GM20431 (cell line): ENCODE results near the gene CHCHD6.

Source experiments
- in situ Hi-C: fragments of 300-500 bp; cut with MseI, MboI; formaldehyde crosslinking; loops from one replicate; pipeline ENCODE4 v1.15.0; 2020; ENCODE audit warnings: low sequenced_read_pairs; ENCODE audit not compliant: unreplicated experiment

Gene CHCHD6

DNA sequence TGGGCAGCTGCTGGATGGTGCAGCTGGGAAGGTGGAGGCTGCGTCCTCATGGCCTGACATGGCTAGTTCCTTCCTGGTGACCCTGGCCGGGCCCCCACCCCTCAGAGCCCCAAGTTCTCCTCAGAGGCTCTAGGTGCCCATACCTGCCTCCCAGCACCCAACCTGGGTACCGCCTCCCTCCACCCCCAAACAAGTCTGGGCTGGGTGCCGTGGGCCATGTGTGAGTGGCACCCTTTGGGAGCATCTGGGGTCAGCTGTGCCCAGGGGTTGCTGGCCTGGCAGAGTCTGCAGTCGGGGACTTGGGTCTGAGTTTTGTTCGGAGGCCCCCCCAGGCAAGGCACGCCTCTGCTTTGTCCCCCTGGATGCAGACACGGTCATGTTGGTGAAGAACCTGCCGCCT, 289.4 kb downstream of the CHCHD6 start:
- in situ Hi-C loops: no loop called here

GRCh38 chr3:126994661-126995245, 290.7 kb downstream of the CHCHD6 start:
- in situ Hi-C loops: no loop called here

GRCh38 chr3:126995254-126995780, 291.3 kb downstream of the CHCHD6 start:
- in situ Hi-C loops: no loop called here

GRCh38 chr3:126995926-126996512, 292.0 kb downstream of the CHCHD6 start:
- in situ Hi-C loops: no loop called here

- in situ Hi-C loops: no loop called here
Measured at GRCh38 chr3:126996905-126997304, 292.9 kb downstream of the CHCHD6 start.

DNA sequence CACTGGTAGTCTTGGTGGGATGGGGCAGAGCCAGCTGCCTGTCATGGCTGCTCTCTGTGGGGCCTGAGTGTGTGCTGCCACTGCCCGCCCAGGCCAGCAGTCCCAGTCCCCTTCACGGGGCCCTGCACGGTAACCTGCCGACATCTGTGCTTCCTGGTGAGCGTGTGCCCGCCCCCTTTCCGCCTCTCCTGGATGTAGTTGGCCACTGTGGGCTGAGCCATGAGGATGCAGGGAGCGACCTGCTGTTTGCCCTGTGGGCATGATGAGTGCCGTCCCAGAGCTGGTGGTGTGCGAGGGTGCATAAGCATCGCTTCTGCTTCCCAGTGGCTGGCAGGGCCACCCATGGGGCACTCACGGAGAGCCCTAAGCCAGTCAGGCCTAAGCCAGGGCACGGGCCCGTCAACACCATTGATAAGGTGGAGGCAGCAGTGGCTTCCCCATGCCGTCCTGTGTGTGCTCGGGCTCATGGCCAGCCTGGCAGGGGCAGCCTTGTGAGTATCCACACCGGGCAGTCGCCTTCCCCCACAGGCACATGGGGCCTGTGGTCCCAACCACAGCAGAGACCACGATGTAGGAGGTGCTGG, 293.5 kb downstream of the CHCHD6 start:
- in situ Hi-C loops: no loop called here

GRCh38 chr3:126998320-126998719, 294.3 kb downstream of the CHCHD6 start:
- in situ Hi-C loops: no loop called here

- in situ Hi-C loops: no loop called here
Measured at GRCh38 chr3:126998728-126999127, 294.7 kb downstream of the CHCHD6 start.

DNA sequence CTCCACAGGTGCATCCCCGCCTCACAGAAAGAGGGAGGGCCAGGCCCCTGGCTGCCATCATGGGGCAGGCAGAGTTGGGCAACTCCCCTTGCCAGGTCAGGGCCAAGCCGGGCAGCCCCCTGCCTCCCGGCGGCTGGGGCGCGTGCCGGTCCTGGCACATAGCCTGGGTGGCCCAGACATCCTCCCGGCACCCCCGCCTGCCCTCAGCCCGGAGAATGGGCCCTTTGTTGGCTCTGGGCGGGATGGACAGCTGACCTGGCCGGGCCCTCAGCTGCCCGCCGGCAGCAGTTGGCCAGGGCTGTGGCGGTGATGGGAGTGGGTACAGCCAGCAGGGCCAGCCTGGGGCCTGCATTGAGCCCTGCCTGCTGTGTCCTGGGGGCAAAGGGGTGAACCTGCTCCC, 295.3 kb downstream of the CHCHD6 start:
- in situ Hi-C loops: no loop called here

DNA sequence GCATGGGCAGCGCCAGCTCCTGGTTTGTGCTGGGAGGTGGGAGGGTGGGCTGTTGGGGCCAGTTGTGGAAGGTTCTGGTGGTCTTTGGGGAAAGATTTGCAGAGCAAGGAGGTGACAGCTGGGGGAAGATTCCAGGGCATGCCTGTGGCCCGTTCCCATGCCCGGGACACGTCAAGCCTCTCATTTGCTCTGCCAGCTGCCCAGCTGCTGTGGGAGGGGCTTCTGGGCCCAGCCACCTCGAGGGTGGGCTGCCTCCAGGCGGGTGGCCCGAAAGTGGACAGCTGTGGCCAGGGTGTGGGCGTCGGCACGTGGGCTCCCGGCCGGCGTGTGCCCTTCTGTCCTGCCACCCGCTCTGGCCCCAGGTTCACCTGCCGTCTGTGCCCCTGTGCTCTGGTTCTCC, 296.1 kb downstream of the CHCHD6 start:
- in situ Hi-C loops: no loop called here

GRCh38 chr3:127000761-127001160, 296.7 kb downstream of the CHCHD6 start:
- in situ Hi-C loops: no loop called here

GRCh38 chr3:127001486-127002194, 297.6 kb downstream of the CHCHD6 start:
- in situ Hi-C loops: no loop called here

GRCh38 chr3:127002195-127003174, 298.4 kb downstream of the CHCHD6 start:
- in situ Hi-C loops: no loop called here

DNA sequence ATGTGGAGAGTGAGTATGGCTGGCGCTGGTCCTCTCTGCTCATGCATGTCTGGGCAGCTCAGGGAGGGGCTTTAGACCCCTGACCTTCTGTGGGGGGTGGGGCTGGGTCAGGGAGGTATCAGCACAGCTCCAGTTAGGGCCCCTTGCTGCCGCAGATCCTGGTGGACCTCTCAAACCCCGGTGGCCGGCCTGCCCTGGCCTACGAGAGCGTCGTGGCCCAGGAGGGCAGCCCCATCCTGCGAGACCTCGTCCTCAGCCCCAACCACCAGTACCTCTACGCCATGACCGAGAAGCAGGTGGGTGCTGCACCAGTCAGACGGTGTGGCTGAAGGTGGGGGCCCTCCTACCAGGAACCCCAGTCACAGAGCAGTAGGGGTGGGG, 299.1 kb downstream of the CHCHD6 start:
- in situ Hi-C loops: no loop called here

- in situ Hi-C loops: no loop called here
Measured at GRCh38 chr3:127003601-127004280, 299.7 kb downstream of the CHCHD6 start.

GRCh38 chr3:127004641-127005397, 300.8 kb downstream of the CHCHD6 start:
- in situ Hi-C loops: no loop called here

DNA sequence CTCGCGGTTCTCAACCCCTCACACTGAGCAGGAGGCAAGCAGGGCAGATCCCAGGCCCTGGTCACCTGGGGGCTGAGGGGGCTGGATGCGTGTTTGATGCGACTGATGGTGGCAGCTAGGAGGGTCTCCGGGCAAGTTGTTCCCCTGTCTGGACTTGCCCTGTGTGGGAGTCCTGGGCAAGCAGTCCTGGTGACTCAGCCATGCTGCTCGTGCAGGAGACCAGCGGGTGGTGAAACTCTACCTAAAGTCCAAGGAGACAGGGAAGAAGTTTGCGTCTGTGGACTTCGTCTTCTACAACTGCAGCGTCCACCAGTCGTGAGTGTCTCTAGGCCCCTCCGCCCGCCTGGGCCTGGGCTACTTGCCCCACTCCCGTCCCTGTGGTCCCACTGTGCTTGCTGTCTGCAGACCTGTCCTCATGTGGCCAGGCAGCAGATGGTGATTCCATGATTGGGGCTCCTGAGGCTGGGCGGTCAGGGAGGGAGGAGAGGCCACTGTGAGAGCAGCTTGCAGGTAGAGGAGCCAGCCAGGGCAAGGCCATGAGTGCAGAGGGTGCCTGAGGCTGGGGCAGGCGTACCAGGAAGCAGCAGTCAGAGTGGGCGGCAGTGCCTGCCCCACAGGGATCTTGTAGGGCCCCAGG, 301.9 kb downstream of the CHCHD6 start:
- in situ Hi-C loops: no loop called here

- in situ Hi-C loops: no loop called here
Measured at GRCh38 chr3:127006781-127007436, 302.9 kb downstream of the CHCHD6 start.
